ENCODE data around the gene RMND5A.

DNA sequence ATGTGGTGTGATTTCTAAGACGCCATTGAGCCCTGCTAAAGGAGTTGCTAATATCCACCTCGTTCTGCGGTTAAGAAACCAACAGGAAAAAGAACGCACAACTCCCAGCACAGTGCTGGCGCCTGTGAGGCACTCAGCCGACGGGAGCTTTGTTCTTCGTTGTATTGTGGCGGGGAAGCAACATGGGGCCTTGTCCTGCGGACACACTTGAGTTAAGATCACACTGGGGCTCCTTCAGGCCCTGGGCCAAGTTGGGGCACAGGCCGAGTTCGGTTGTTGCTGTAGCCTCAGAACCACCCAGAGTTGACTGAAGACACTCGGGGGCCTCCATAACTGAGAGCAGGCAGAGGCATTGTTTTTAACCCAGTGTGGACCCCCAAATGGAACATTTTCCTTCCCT lies 101.2 kb downstream of the RMND5A start:
- TF ChIP-seq EZH2phosphoT487 (IDR thresholded peaks at IDR 0.05; ENCODE audit: borderline replicate concordance, low read length): no peak
- TF ChIP-seq EZH2 (IDR thresholded peaks at IDR 0.05; ENCODE audit: low read length, unreplicated experiment): no peak
